ENCODE measurements around the gene CRYM.

DNA sequence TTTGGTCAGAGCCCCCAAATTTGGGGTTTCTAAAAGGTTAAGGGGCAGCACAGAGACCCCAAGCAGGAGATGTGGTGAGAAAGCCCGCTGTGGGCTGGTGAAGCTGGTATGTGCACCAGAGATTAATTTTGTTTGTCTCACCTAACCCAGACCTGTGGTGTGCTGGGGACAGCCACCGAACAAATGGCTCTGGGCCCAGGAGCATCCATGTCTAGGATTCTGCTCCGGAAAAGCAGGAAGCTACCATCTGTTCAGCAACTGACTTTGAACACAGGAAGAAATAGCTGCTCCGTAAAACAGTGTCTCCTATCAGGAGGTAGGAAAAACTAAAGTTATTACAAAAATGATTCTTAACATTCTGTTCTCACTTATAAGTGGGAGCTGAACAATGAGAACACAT, 64.0 kb downstream of the CRYM start:
- TF ChIP-seq, protein P1, sequence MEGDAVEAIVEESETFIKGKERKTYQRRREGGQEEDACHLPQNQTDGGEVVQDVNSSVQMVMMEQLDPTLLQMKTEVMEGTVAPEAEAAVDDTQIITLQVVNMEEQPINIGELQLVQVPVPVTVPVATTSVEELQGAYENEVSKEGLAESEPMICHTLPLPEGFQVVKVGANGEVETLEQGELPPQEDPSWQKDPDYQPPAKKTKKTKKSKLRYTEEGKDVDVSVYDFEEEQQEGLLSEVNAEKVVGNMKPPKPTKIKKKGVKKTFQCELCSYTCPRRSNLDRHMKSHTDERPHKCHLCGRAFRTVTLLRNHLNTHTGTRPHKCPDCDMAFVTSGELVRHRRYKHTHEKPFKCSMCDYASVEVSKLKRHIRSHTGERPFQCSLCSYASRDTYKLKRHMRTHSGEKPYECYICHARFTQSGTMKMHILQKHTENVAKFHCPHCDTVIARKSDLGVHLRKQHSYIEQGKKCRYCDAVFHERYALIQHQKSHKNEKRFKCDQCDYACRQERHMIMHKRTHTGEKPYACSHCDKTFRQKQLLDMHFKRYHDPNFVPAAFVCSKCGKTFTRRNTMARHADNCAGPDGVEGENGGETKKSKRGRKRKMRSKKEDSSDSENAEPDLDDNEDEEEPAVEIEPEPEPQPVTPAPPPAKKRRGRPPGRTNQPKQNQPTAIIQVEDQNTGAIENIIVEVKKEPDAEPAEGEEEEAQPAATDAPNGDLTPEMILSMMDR (conservative IDR thresholded peaks at IDR 0.05): no peak
- no peak for TF ChIP-seq ZFX (IDR thresholded peaks at IDR 0.05)
